GM23338 (cell line): ENCODE measurements around the gene CYP27A1. TPM values are rescaled to one million over a fixed set of nuclear protein-coding genes. Genes with fewer than 3 reads are reported as not detected.

Experiments
- ATAC-seq: fragments of 200-7000 bp; cut with Tn5 transposase; 3 replicates; pipeline ENCODE4 v1.9.1; 2020
- DNase-seq: peaks from one replicate; pipeline ENCODE4 v3.0.0-alpha.2; 2015; ENCODE audit warnings: low spot score
- H2AFZ ChIP-seq: fragments of 200-600 bp; sonication (generic); 2 replicates; pipeline ENCODE4 v1.8.0; 2016; ENCODE audit warnings: antibody characterized with exemption, mild to moderate bottlenecking, moderate library complexity
- H3F3A ChIP-seq: fragments of 200-600 bp; sonication (generic); replicated peaks from 2 replicates; pipeline ENCODE4 v1.8.0; 2017; ENCODE audit warnings: antibody characterized with exemption, mixed run types, low read depth
- H3K27ac ChIP-seq: fragments of 200-600 bp; sonication (generic); 2 replicates; pipeline ENCODE4 v1.6.1; 2016; ENCODE audit warnings: low read depth
- H3K27me3 ChIP-seq: fragments of 200-600 bp; sonication (generic); 2 replicates; pipeline ENCODE4 v1.8.0; 2016; ENCODE audit warnings: mild to moderate bottlenecking, mixed run types, moderate library complexity; ENCODE audit not compliant: insufficient read depth
- H3K36me3 ChIP-seq: fragments of 200-600 bp; sonication (generic); 2 replicates; pipeline ENCODE4 v1.8.0; 2016; ENCODE audit warnings: mild to moderate bottlenecking; ENCODE audit not compliant: insufficient read depth
- H3K4me1 ChIP-seq: fragments of 200-600 bp; sonication (generic); 2 replicates; pipeline ENCODE4 v1.8.0; 2016; ENCODE audit warnings: mild to moderate bottlenecking, moderate library complexity; ENCODE audit not compliant: insufficient read depth
- H3K4me2 ChIP-seq: fragments of 200-600 bp; sonication (generic); 2 replicates; pipeline ENCODE4 v1.7.1; 2017; ENCODE audit warnings: mixed run types
- H3K4me3 ChIP-seq: fragments of 200-600 bp; sonication (generic); 2 replicates; pipeline ENCODE4 v1.6.1; 2016; ENCODE audit warnings: mixed run types
- H3K79me2 ChIP-seq: fragments of 200-600 bp; sonication (generic); replicated peaks from 2 replicates; pipeline ENCODE4 v1.8.0; 2017; ENCODE audit warnings: mild to moderate bottlenecking; ENCODE audit not compliant: insufficient read depth
- H3K9me2 ChIP-seq: fragments of 200-600 bp; sonication (generic); 2 replicates; pipeline ENCODE4 v1.8.0; 2017; ENCODE audit not compliant: insufficient read depth
- H4K20me1 ChIP-seq: fragments of 200-600 bp; sonication (generic); replicated peaks from 2 replicates; pipeline ENCODE4 v1.8.0; 2017; ENCODE audit warnings: mild to moderate bottlenecking; ENCODE audit not compliant: insufficient read depth
- H3K27ac Mint-ChIP-seq: 2 replicates; pipeline ENCODE4 v1.8.0; 2020; ENCODE audit warnings: inconsistent platforms, mild to moderate bottlenecking, moderate library complexity, mixed read lengths
- H3K27me3 Mint-ChIP-seq: 3 replicates; pipeline ENCODE4 v1.8.0; 2022; ENCODE audit warnings: low read depth, mild to moderate bottlenecking, moderate library complexity, mixed read lengths, inconsistent platforms; ENCODE audit not compliant: insufficient read depth, poor library complexity
- H3K36me3 Mint-ChIP-seq: 3 replicates; pipeline ENCODE4 v1.8.0; 2021; ENCODE audit warnings: low read depth, mild to moderate bottlenecking, inconsistent platforms, moderate library complexity, mixed read lengths
- H3K4me1 Mint-ChIP-seq: 3 replicates; pipeline ENCODE4 v1.8.0; 2020; ENCODE audit warnings: mild to moderate bottlenecking, inconsistent platforms, mixed read lengths
- H3K4me3 Mint-ChIP-seq: 3 replicates; pipeline ENCODE4 v1.8.0; 2021; ENCODE audit warnings: moderate library complexity, mild to moderate bottlenecking, inconsistent platforms, mixed read lengths
- H3K9me3 Mint-ChIP-seq: 3 replicates; pipeline ENCODE4 v1.8.0; 2020; ENCODE audit warnings: moderate library complexity, mild to moderate bottlenecking, inconsistent platforms, mixed read lengths
- CREB1 ChIP-seq: fragments of 250-450 bp; sonication (Bioruptor Pico); IDR thresholded peaks from 2 replicates; pipeline ENCODE4 v1.5.0; 2020; ENCODE audit warnings: low read depth, mild to moderate bottlenecking, moderate library complexity
- EZH2 ChIP-seq: fragments of 200-600 bp; sonication (generic); IDR thresholded peaks from one replicate; pipeline ENCODE4 v1.8.0; 2017; ENCODE audit warnings: antibody characterized with exemption, mild to moderate bottlenecking, low read depth; ENCODE audit not compliant: unreplicated experiment
- EZH2phosphoT487 ChIP-seq: fragments of 200-600 bp; sonication (generic); IDR thresholded peaks from one replicate; pipeline ENCODE4 v1.8.1; 2018; ENCODE audit warnings: antibody characterized with exemption; ENCODE audit not compliant: unreplicated experiment
- JUNB ChIP-seq: IDR thresholded peaks from one replicate; pipeline ENCODE4 v1.6.1; 2016; ENCODE audit warnings: antibody characterized with exemption; ENCODE audit not compliant: unreplicated experiment
- NANOG ChIP-seq: IDR thresholded peaks from 2 replicates; pipeline ENCODE4 v1.6.1; 2016; ENCODE audit warnings: antibody characterized with exemption, borderline replicate concordance
- POLR2AphosphoS5 ChIP-seq: IDR thresholded peaks from 2 replicates; pipeline ENCODE4 v1.6.1; 2016; ENCODE audit warnings: antibody characterized with exemption, low read depth
- STAT1 ChIP-seq: IDR thresholded peaks from one replicate; pipeline ENCODE4 v1.6.1; 2016; ENCODE audit warnings: antibody characterized with exemption; ENCODE audit not compliant: unreplicated experiment
- ZNF114 ChIP-seq: fragments of 250-450 bp; sonication (Bioruptor Pico); IDR thresholded peaks from 2 replicates; pipeline ENCODE4 v1.5.0; 2020; ENCODE audit warnings: mild to moderate bottlenecking, moderate library complexity
- ZNF331 ChIP-seq: fragments of 250-450 bp; sonication (Bioruptor Pico); IDR thresholded peaks from 2 replicates; pipeline ENCODE4 v1.5.0; 2020; ENCODE audit warnings: low read depth, mild to moderate bottlenecking, moderate library complexity
- polyA plus RNA-seq: library from polyadenylated mRNA; unstranded; fragments of >200 nt; fragmentation: Nextera tagmentation; extraction: Ambion mirVana; gene quantifications from 2 replicates; pipeline ENCODE4 v1.2.1, GENCODE V29; 2016
- total RNA-seq: library from RNA; depleted of rRNA; stranded (reverse); fragments of >200 nt; shearing (Covaris generic); gene quantifications from 2 replicates; pipeline ENCODE4 v1.2.3, GENCODE V29; 2014
- TF ChIP-seq, protein P1 (sequence below): fragments of 250-450 bp; sonication (Bioruptor Pico); IDR thresholded peaks from 2 replicates; pipeline ENCODE4 v1.5.0; 2020; ENCODE audit warnings: mild to moderate bottlenecking, moderate library complexity
- TF ChIP-seq, protein P2 (sequence below): IDR thresholded peaks from one replicate; pipeline ENCODE4 v1.6.1; 2018; ENCODE audit warnings: antibody characterized with exemption; ENCODE audit not compliant: unreplicated experiment
- TF ChIP-seq, protein P3 (sequence below): IDR thresholded peaks from 2 replicates; pipeline ENCODE4 v1.6.1; 2016; ENCODE audit warnings: antibody characterized with exemption
- TF ChIP-seq, protein P4 (sequence below), 2 experiments: fragments of 200-600 bp in 1 of 2; sonication (generic) in 1 of 2; conservative IDR thresholded peaks; 2 replicates each; pipeline versions ENCODE4 v1.5.1 to v1.6.1; 2016 to 2017; ENCODE audit warnings: antibody characterized with exemption in 2 of 2, low read depth in 2 of 2, mild to moderate bottlenecking in 2 of 2, moderate library complexity in 1 of 2

CYP27A1 gene
- total and polyA plus RNA-seq, 2 experiments from 2014 or later, result 2.2 to 6.9 TPM

DNA sequence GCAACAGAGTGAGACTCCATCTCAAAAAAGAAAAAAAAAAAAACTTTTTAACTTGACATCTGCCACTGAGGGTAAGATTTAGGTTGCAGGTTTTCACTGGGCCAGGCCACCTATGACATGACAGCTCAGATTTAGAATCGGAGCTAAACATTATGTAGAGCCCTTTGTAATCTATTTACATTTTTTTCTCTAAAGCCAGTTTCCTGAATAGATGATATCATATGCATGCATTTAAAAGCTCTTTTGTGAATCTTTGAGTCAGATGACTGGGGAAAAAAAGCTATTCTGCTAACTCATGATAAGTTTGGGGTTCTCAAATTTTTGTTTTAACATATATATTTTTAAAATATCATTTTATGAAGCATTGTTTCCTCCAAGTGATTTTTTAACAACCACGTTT, 28.3 kb downstream of the CYP27A1 start:
- ATAC-seq, result no peak
- peaks cover 14% of the 10 kb centered on the region for H3K4me1 Mint-ChIP-seq
- H3K27ac ChIP-seq, result no peak overlapping the region
- H3K27me3 Mint-ChIP-seq, result peaks cover 2% of the 10 kb centered on the region
- peaks cover 13% of the 10 kb centered on the region; the same call in 1 of the 2 replicates for H3K4me1 ChIP-seq
- H3K9me2 ChIP-seq, result no peaks in the 10 kb centered on the region
- H3K79me2 ChIP-seq, result no peaks in the 10 kb centered on the region
- peaks cover under 1% of the 10 kb centered on the region; the same call in 2 of the 3 replicates for H3K36me3 Mint-ChIP-seq
- peaks cover under 1% of the 10 kb centered on the region; the same call in 1 of the 3 replicates for H3K9me3 Mint-ChIP-seq
- no peak overlapping the region for H3K4me3 ChIP-seq
- H3K36me3 ChIP-seq, result no peaks in the 10 kb centered on the region
- no peaks in the 10 kb centered on the region for H4K20me1 ChIP-seq
- no peaks in the 10 kb centered on the region for H3K27me3 ChIP-seq
- H2AFZ ChIP-seq, result no peak overlapping the region
- H3K4me3 Mint-ChIP-seq, result no peak overlapping the region
- no peak overlapping the region for H3K27ac Mint-ChIP-seq
- no peak for TF ChIP-seq EZH2phosphoT487
- TF ChIP-seq, protein P1, sequence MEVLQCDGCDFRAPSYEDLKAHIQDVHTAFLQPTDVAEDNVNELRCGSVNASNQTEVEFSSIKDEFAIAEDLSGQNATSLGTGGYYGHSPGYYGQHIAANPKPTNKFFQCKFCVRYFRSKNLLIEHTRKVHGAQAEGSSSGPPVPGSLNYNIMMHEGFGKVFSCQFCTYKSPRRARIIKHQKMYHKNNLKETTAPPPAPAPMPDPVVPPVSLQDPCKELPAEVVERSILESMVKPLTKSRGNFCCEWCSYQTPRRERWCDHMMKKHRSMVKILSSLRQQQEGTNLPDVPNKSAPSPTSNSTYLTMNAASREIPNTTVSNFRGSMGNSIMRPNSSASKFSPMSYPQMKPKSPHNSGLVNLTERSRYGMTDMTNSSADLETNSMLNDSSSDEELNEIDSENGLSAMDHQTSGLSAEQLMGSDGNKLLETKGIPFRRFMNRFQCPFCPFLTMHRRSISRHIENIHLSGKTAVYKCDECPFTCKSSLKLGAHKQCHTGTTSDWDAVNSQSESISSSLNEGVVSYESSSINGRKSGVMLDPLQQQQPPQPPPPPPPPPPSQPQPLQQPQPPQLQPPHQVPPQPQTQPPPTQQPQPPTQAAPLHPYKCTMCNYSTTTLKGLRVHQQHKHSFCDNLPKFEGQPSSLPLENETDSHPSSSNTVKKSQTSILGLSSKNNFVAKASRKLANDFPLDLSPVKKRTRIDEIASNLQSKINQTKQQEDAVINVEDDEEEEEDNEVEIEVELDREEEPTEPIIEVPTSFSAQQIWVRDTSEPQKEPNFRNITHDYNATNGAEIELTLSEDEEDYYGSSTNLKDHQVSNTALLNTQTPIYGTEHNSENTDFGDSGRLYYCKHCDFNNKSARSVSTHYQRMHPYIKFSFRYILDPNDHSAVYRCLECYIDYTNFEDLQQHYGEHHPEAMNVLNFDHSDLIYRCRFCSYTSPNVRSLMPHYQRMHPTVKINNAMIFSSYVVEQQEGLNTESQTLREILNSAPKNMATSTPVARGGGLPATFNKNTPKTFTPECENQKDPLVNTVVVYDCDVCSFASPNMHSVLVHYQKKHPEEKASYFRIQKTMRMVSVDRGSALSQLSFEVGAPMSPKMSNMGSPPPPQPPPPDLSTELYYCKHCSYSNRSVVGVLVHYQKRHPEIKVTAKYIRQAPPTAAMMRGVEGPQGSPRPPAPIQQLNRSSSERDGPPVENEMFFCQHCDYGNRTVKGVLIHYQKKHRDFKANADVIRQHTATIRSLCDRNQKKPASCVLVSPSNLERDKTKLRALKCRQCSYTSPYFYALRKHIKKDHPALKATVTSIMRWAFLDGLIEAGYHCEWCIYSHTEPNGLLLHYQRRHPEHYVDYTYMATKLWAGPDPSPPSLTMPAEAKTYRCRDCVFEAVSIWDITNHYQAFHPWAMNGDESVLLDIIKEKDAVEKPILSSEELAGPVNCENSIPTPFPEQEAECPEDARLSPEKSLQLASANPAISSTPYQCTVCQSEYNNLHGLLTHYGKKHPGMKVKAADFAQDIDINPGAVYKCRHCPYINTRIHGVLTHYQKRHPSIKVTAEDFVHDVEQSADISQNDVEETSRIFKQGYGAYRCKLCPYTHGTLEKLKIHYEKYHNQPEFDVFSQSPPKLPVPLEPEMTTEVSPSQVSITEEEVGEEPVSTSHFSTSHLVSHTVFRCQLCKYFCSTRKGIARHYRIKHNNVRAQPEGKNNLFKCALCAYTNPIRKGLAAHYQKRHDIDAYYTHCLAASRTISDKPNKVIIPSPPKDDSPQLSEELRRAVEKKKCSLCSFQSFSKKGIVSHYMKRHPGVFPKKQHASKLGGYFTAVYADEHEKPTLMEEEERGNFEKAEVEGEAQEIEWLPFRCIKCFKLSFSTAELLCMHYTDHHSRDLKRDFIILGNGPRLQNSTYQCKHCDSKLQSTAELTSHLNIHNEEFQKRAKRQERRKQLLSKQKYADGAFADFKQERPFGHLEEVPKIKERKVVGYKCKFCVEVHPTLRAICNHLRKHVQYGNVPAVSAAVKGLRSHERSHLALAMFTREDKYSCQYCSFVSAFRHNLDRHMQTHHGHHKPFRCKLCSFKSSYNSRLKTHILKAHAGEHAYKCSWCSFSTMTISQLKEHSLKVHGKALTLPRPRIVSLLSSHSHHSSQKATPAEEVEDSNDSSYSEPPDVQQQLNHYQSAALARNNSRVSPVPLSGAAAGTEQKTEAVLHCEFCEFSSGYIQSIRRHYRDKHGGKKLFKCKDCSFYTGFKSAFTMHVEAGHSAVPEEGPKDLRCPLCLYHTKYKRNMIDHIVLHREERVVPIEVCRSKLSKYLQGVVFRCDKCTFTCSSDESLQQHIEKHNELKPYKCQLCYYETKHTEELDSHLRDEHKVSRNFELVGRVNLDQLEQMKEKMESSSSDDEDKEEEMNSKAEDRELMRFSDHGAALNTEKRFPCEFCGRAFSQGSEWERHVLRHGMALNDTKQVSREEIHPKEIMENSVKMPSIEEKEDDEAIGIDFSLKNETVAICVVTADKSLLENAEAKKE (CRISPR knock-in tag), result no peak
- TF ChIP-seq ZNF114 (CRISPR knock-in tag), result no peak
- TF ChIP-seq, protein P2, sequence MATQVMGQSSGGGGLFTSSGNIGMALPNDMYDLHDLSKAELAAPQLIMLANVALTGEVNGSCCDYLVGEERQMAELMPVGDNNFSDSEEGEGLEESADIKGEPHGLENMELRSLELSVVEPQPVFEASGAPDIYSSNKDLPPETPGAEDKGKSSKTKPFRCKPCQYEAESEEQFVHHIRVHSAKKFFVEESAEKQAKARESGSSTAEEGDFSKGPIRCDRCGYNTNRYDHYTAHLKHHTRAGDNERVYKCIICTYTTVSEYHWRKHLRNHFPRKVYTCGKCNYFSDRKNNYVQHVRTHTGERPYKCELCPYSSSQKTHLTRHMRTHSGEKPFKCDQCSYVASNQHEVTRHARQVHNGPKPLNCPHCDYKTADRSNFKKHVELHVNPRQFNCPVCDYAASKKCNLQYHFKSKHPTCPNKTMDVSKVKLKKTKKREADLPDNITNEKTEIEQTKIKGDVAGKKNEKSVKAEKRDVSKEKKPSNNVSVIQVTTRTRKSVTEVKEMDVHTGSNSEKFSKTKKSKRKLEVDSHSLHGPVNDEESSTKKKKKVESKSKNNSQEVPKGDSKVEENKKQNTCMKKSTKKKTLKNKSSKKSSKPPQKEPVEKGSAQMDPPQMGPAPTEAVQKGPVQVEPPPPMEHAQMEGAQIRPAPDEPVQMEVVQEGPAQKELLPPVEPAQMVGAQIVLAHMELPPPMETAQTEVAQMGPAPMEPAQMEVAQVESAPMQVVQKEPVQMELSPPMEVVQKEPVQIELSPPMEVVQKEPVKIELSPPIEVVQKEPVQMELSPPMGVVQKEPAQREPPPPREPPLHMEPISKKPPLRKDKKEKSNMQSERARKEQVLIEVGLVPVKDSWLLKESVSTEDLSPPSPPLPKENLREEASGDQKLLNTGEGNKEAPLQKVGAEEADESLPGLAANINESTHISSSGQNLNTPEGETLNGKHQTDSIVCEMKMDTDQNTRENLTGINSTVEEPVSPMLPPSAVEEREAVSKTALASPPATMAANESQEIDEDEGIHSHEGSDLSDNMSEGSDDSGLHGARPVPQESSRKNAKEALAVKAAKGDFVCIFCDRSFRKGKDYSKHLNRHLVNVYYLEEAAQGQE, result no peak
- TF ChIP-seq ZNF331 (CRISPR knock-in tag), result no peak
- no peak for TF ChIP-seq STAT1
- TF ChIP-seq POLR2AphosphoS5, result no peak
- TF ChIP-seq JUNB, result no peak
- no peak for TF ChIP-seq CREB1 (CRISPR knock-in tag)
- TF ChIP-seq, protein P3, sequence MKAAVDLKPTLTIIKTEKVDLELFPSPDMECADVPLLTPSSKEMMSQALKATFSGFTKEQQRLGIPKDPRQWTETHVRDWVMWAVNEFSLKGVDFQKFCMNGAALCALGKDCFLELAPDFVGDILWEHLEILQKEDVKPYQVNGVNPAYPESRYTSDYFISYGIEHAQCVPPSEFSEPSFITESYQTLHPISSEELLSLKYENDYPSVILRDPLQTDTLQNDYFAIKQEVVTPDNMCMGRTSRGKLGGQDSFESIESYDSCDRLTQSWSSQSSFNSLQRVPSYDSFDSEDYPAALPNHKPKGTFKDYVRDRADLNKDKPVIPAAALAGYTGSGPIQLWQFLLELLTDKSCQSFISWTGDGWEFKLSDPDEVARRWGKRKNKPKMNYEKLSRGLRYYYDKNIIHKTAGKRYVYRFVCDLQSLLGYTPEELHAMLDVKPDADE, result no peak
- no peak for TF ChIP-seq EZH2
- TF ChIP-seq, protein P4, sequence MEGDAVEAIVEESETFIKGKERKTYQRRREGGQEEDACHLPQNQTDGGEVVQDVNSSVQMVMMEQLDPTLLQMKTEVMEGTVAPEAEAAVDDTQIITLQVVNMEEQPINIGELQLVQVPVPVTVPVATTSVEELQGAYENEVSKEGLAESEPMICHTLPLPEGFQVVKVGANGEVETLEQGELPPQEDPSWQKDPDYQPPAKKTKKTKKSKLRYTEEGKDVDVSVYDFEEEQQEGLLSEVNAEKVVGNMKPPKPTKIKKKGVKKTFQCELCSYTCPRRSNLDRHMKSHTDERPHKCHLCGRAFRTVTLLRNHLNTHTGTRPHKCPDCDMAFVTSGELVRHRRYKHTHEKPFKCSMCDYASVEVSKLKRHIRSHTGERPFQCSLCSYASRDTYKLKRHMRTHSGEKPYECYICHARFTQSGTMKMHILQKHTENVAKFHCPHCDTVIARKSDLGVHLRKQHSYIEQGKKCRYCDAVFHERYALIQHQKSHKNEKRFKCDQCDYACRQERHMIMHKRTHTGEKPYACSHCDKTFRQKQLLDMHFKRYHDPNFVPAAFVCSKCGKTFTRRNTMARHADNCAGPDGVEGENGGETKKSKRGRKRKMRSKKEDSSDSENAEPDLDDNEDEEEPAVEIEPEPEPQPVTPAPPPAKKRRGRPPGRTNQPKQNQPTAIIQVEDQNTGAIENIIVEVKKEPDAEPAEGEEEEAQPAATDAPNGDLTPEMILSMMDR (conservative IDR thresholded peaks at IDR 0.05; ENCODE audit: low read depth in 2 of 2), result no peak
- TF ChIP-seq NANOG, result no peak
- DNase-seq, result no peak
- H3F3A ChIP-seq, result no peaks in the 10 kb centered on the region
- H3K4me2 ChIP-seq, result no peak overlapping the region
